GM15510 (cell line): ENCODE results near the gene ENOSF1.

Source experiments
- POLR2A ChIP-seq: IDR thresholded peaks from 3 replicates; pipeline ENCODE4 v1.6.1; 2011; ENCODE audit warnings: borderline replicate concordance; ENCODE audit not compliant: insufficient read length; ENCODE audit errors: extremely low read depth

The ENOSF1 gene

DNA sequence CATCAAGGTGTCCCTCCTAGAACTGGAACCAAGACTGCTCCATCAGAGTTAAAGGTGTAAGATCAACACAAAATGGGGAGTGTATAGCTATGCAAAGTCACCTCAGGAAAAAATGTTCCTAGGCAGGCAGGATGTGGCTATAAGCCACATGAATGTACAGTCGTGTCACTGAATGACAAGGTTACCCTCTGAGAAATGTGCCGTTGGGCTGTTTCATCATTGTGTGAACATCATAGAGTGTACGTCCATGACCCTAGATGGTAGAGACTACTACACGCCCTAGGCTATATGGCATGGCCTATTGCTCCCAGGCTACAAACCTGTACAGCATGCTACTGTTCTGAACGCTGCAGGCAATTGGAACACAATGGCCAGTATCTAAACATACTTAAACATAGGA, 30.4 kb downstream of the ENOSF1 start:
- TF ChIP-seq POLR2A: no peak

DNA sequence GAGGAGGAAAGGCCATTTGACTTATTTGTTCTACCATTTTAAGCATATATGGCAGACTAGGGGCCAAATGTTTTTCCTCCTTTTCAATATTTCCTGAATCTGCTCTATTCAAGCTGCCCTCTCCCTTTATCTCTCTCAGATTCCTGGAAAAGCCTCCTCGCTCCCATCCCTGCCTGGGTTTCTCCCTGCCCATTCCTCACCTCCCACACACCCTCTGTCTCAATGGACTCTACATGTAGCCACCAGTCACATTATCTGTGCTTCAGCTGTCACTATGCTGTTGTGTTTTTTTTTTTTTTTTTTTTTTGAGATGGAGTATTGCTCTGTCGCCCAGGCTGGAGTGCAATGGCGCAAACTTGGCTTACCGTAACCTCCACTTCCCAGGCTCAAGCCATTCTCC, 32.0 kb downstream of the ENOSF1 start:
- TF ChIP-seq POLR2A: no peak

DNA sequence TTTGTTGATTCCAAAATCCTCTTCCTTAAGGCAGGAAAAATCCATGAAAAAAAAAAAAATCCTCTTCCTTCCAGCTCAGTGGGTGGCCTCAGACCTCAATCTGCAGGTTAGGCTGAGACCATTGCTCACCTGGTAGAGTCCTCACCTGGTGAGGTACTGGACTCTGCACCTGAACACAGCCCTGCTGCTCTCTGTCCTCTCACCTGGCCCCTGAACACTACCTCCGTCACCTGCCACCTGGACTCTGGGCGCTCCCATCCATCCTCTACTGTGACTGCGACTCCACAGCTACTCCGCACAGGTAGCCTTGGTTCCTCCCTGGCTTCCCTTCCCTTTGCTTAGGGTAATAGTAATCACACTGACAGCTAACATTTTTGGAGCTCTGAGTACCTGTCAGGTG, 32.9 kb downstream of the ENOSF1 start:
- TF ChIP-seq POLR2A: no peak

DNA sequence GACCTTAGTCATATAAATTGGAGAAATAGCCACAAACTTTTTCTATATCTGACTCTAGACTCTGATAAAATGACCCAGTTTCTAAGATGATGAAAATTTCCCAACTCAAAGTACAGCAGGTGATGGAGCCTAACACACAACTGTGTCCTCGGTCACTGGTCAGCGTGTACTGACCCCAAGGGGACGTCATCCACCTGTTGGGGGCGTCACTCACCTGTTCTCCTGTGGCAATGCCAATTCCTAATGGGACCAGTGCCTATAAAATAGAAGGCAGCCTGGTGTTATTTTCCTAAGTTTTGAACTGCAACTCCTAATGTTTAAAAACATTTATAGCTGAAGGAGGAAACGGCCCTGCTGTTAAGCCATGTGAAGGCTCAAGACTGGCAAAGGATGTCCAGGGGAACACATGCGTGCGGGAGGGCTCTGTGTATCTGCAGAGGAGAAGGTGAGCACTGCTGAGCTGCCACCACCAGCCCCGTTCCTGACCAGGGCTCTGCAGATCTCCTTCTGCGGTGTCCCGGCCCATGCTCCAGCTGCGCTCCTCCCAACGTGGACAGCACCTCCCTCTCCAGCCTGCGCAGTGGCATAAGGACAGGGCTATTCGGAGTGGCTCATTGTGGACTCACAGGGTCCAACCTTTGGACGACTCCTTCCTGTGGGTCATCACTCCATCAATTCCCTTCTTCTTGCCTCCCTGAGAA, 33.8 kb downstream of the ENOSF1 start:
- no peak for TF ChIP-seq POLR2A

DNA sequence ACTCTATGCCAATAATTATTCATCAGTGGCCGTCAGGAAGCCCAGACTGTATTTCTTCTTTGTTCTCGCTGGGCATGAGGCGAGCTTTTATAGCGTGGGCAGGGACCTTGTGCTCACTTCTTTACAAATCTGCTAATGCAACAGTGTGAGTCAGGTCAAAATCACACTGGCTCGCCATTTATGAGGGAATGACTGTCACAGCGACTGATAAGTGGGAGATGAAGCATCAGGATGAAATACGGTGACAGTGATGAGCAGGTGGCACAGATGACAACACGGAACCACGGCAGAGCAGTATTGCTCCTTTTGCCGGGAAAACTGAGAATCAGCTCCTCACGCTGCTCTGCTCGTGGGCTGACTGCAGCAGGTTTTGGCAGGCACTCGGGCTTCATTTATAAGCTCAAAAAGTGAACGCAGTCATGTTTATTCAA, 34.5 kb downstream of the ENOSF1 start:
- TF ChIP-seq POLR2A: no peak

DNA sequence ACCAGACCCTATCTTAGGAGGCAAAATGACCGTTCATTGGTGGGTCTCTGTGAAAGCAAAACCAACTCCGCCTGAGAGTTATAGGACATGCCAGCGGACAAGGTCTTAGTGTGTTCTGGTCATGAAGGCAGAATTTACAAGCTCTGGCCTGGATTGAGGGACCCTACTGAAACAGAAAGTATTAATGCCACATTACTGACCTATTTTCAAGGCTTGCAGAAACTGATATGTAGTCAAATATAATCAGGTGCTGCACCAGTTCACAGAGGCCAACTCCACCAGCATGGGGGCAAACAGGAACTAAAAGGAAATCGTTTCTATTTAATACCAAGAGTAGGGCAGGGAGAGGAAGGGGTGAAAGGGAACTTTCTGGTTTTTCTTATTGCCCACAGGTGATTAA, 35.3 kb downstream of the ENOSF1 start:
- TF ChIP-seq POLR2A: no peak

DNA sequence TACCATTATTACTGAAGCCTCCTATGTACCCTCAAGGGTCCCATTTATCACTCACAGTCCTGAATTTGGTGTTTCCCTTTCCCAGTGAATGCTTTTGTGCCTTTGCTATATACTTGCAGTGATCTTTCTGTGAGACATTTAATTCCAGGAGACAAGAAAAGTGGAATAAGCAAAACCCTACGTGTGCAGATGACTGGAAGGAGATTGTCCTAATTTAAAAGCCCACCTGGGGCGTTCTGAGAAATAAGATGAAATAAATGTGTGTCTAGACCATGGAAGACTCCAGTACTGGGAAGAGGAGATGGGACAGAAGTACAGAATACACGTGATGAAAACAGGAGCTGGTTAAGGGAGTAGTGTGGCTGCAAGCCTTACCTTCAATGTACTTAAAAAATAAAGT, 35.7 kb downstream of the ENOSF1 start:
- TF ChIP-seq POLR2A: no peak

DNA sequence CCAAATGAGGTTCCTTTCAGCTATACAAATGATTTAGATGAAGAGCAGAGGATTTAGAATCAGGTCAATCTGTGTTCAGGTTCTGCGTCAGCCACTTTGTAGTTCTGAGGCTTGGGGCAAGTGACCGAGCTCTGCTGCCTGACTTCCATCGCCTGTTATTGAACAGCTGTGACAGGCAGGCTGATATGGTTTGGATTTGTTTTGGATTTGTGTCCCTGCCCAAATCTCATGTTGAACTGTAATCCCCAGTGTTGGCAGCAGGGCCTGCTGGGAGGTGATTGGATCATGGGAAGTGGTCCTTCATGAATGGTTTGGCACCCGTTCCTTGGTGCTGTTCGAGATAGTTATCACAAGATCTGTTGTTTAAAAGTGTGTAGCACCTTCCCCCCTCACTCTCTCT, 36.4 kb downstream of the ENOSF1 start:
- no peak for TF ChIP-seq POLR2A

DNA sequence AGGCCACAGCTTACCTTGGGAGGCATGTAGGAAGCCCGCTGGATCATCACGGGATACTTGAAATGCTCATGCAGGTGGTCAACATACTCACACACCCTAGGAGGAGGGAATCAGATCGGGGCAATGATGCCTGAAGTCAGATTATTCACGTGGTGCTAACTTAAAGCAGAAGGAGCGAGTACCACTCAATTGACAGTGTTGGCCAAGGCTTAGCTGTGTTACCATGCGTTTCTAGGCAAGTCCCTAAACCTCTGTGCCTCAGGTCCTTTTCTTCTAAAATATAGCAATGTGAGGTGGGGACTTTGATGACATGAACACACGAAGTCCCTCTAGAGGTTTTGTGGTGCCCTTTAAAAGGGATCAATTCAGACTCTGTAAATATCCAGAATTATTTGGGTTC, 37.1 kb downstream of the ENOSF1 start:
- TF ChIP-seq POLR2A: no peak

DNA sequence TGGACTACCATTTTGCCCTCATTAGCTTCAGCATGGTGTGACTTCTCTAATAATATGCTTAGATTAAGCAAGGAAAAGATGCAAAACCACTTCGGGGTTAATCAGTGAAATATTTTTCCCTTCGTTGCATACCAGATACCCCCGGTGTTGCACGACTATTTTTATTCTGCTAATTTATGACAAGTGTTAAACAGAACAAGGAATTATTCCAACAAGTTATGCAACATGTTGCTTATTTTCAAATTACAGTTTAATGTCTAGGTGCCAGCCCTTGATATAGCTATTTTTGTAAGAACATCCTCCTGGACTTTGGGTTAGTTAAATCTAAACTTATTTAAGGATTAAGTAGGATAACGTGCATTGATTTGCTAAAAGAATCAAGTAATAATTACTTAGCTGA, 38.7 kb downstream of the ENOSF1 start:
- TF ChIP-seq POLR2A: no peak

DNA sequence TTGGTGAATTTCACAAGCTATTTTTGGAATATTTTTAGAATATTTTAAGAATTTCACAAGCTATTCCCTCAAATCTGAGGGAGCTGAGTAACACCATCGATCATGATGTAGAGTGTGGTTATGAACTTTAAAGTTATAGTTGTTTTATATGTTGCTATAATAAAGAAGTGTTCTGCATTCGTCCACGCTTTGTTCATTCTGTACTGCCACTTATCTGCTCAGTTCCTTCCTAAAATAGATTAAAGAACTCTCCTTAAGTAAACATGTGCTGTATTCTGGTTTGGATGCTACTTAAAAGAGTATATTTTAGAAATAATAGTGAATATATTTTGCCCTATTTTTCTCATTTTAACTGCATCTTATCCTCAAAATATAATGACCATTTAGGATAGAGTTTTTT, 39.1 kb downstream of the ENOSF1 start:
- no peak for TF ChIP-seq POLR2A

DNA sequence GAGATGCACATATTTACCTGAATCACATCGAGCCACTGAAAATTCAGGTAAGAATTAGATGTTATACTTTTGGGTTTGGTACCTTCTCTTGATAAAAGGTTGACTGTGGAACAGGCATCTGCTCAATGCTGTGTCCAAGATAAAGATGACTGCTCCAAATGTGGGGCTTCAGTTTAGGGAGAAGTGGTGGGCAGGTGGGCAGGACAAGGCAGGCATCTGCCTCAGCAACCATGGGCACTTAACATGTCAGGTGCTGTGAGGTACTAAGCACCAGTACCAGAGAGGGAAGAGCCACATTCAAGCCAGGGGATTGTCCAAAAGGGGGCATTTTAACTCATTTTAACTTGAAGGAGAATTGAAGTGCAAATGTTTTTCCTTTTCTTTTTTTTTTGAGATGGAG, 41.0 kb downstream of the ENOSF1 start:
- no peak for TF ChIP-seq POLR2A

DNA sequence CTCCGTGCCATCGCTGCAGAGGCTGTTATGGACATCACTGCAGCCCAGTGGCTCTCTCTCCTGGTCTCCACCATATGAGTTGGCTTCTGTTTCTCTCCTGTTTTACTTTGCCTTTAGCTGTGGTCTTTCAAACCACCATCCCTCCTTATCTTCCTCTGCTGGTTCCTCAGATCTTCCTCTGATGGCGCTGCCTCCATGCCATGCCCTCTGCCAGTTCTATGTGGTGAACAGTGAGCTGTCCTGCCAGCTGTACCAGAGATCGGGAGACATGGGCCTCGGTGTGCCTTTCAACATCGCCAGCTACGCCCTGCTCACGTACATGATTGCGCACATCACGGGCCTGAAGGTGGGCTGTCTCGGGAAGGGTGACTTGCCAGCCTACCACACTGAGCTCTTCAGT, 41.9 kb downstream of the ENOSF1 start:
- no peak for TF ChIP-seq POLR2A

DNA sequence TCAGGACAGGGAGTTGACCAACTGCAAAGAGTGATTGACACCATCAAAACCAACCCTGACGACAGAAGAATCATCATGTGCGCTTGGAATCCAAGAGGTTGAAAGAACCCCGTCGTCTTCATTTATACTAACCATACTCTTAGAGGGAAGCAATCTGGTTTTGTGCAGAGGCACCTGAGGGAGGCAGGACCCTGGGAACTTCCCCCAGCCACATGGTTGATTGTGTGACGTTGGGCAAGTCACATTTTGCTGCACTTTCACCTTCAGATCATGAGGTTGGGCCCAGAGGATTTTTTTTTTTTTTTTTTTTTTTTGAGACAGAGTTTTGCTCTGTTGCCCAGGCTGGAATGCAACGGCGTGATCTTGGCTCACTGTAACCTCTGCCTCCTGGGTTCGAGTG, 43.4 kb downstream of the ENOSF1 start:
- no peak for TF ChIP-seq POLR2A

DNA sequence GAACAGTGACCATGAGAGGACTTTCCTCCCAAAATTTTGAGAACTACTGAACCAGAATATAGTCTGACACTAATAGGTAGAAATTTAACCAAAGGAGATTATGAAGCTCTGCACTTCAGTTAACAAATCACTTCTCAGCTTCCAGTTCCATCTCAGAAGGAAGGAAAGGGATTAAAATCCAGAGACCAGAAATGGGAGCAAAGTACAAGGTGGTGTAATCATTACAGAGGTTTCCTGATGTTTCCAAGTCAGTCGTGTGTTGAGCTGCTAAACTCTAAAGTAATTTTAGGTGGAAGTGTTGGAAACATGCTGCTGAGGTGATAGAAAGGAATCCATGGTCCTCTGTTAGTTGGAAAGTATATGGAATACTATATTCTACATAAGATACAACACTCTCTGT, 44.2 kb downstream of the ENOSF1 start:
- TF ChIP-seq POLR2A: no peak

DNA sequence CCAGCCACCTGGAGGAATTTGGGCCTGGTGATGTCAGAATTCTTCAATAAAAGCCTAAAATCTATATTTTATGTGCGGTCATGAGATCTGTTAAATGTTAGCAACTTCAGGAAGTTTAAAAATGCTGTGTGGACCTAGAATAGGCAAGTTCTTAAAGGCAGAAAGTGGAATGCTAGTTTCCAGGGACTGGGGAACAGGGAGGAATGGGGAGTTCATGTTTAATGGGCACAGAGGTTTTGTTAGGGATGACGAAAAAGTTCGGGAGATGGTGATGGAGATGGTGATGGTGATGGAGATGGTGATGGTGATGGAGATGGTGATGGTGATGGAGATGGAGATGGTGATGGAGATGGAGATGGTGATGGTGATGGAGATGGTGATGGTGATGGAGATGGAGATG, 45.8 kb downstream of the ENOSF1 start:
- no peak for TF ChIP-seq POLR2A

DNA sequence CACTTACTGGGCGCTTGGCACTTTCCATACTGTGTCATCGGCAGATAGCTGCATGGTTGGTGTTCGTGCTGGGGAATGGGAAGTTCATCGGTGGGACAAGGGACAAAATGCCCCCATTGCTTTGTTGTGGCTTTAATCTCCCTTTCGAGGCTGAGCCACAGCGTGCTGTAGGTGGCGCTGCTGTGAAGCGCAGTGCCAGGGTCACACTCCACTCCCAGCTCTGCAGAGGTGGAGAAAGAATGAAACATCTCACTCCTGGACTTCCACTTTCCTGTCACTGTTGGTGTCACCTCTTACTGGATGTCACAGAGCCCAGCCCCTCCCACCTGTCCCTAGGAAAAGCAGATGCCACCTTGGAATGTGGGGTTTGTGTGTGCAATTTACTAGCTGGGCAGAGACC, 46.3 kb downstream of the ENOSF1 start:
- no peak for TF ChIP-seq POLR2A
